Right lobe of liver (tissue), 6 donors: ENCODE results near the gene ANKRD23. TPM values are rescaled to one million over a fixed set of nuclear protein-coding genes. Genes with fewer than 3 reads are reported as not detected.

Experiments
- ATAC-seq, 4 donors: fragments of 200-7000 bp; cut with Tn5 transposase; one replicate each; pipeline ENCODE4 v1.9.1; 2020; ENCODE audit warnings: mild to moderate bottlenecking in 4 of 4, moderate library complexity in 4 of 4
- DNase-seq, 3 donors: peaks; one replicate each; pipeline ENCODE4 v3.0.0-alpha.2; 2020
- H3K27ac ChIP-seq, 3 donors: fragments of 200-600 bp; one replicate each; pipeline ENCODE4 v1.8.0; 2022
- H3K27me3 ChIP-seq, 2 donors: fragments of 200-600 bp; one replicate each; pipeline ENCODE4 v1.8.0; 2022
- H3K36me3 ChIP-seq, 4 donors: fragments of 200-600 bp; sonication (generic) in 1 of 4; one replicate each; pipeline versions ENCODE4 v1.5.1 to v1.8.0; 2017 to 2022; ENCODE audit warnings: control low read depth in 1 of 4
- H3K4me1 ChIP-seq, 4 donors: fragments of 200-600 bp; sonication (generic) in 1 of 4; one replicate each; pipeline versions ENCODE4 v1.5.1 to v1.8.0; 2017 to 2022; ENCODE audit warnings: control low read depth in 1 of 4
- H3K4me3 ChIP-seq, 3 donors: fragments of 200-600 bp; one replicate each; pipeline ENCODE4 v1.8.0; 2022
- H3K9me3 ChIP-seq, 4 donors: fragments of 200-600 bp; sonication (generic) in 1 of 4; one replicate each; pipeline versions ENCODE4 v1.5.1 to v1.8.0; 2017 to 2022; ENCODE audit warnings: control low read depth in 1 of 4
- CTCF ChIP-seq, 4 donors: fragments of 200-600 bp in 3 of 4; fragments of 450-650 bp in 1 of 4; IDR thresholded peaks; one replicate each; pipeline versions ENCODE4 v1.5.1 to v1.8.0; 2016 to 2022; ENCODE audit warnings: antibody characterized with exemption in 4 of 4, mild to moderate bottlenecking in 2 of 4
- POLR2A ChIP-seq: fragments of 450-650 bp; IDR thresholded peaks from one replicate; pipeline ENCODE4 v1.6.1; 2017; ENCODE audit warnings: antibody characterized with exemption, mild to moderate bottlenecking
- WGBS: methylation state at CpG from one replicate; pipeline ENCODE4 v1.1.6; 2018; ENCODE audit warnings: low coverage, low lambda C conversion rate; ENCODE audit not compliant: insufficient coverage; ENCODE audit errors: missing lambda C conversion rate; 5-methylcytosine and 5-hydroxymethylcytosine counted together
- intact Hi-C, 2 donors: fragments of 100-400 bp; cut with DNase I; formaldehyde crosslinking; loops; one replicate each; pipeline versions ENCODE4 v1.11.2 to v1.14.1; 2022
- total RNA-seq, 6 experiments: library from RNA; depleted of rRNA in 2 of 6; stranded (reverse); fragments of >200 nt in 2 of 6; fragmentation: NEBNext Ultra II Directional in 3 of 6; extraction: Animal tissue kit (Norgen Biotek cat#: 25700) in 3 of 6; gene quantifications; one replicate each; pipeline versions ENCODE4 v1.1.0 to v1.2.4, GENCODE V29; 2016 to 2023
- donor health status: DM: no; HTN: yes; CAD: no.
- donor health status: DM: no; HTN: no; CAD: no.
- donor health status: DM: no; HTN: no; CAD: no.
- donor health status: DM: no; HTN: yes; CAD: no.
- donor health status: DM: no; HTN: yes; CAD: no.

ANKRD23 gene
- total RNA-seq, 6 experiments from 2014 or later = 0.98 to 4.0 (median 2.7) TPM

- no peak overlapping the region for H3K27ac ChIP-seq
- H3K27me3 ChIP-seq = no peaks in the 10 kb centered on the region
- ATAC-seq (peak; percentile 42 to 66 (median 50)), DNase-seq (peak in 1 of 3 donors; percentile 66)
- H3K36me3 ChIP-seq = peaks cover 0 to 10% (median 3%) of the 10 kb centered on the region in 4 donors
- TF ChIP-seq CTCF (IDR thresholded peaks at IDR 0.05) = no peak
- TF ChIP-seq POLR2A = no peak
- H3K4me3 ChIP-seq = no peak overlapping the region
- H3K9me3 ChIP-seq = no peaks in the 10 kb centered on the region
- peaks cover 0 to under 1% (median 0%) of the 10 kb centered on the region in 4 donors for H3K4me1 ChIP-seq
- intact Hi-C loops = no loop called here
- WGBS = 40% methylated on average over 1 of the region's 42 CpGs
Observed at GRCh38 chr2:96839293-96839874, 4.4 kb downstream of the ANKRD23 start.

- Histone ChIP-seq H3K27ac (no peak overlapping the region), H3K36me3 (peaks cover 0 to 10% (median 3%) of the 10 kb centered on the region in 4 donors), H3K4me3 (no peak overlapping the region), H3K4me1 (peaks cover 0 to 8% (median 2%) of the 10 kb centered on the region in 4 donors), H3K27me3 (no peaks in the 10 kb centered on the region), H3K9me3 (no peaks in the 10 kb centered on the region)
- ATAC-seq (peak in 1 of 4 donors; percentile 3), DNase-seq (peak in 1 of 3 donors; percentile 43)
- TF ChIP-seq CTCF (IDR thresholded peaks at IDR 0.05) = no peak
- no peak for TF ChIP-seq POLR2A
- no CpG with 5 or more reads among the region's 23 CpGs for WGBS
- intact Hi-C loops = no loop called here
Observed at GRCh38 chr2:96838345-96839292, 5.2 kb downstream of the ANKRD23 start.

GRCh38 chr2:96837575-96837974 is 6.2 kb downstream of the ANKRD23 start:
- TF ChIP-seq POLR2A (no peak), CTCF (IDR thresholded peaks at IDR 0.05) (no peak)
- 100% methylated on average over 1 of the region's 9 CpGs for WGBS
- Histone ChIP-seq H3K36me3 (peaks cover 0 to 10% (median 4%) of the 10 kb centered on the region in 4 donors), H3K9me3 (no peaks in the 10 kb centered on the region), H3K4me3 (no peak overlapping the region), H3K4me1 (peaks cover 0 to 17% (median 6%) of the 10 kb centered on the region in 4 donors), H3K27ac (no peak overlapping the region), H3K27me3 (no peaks in the 10 kb centered on the region)
- no peak for ATAC-seq
- DNase-seq = no peak
- intact Hi-C loops = no loop called here

- DNase-seq = no peak
- Histone ChIP-seq H3K27me3 (no peaks in the 10 kb centered on the region), H3K27ac (no peak overlapping the region), H3K4me3 (no peak overlapping the region), H3K9me3 (no peaks in the 10 kb centered on the region), H3K4me1 (peaks cover 0 to 34% (median 18%) of the 10 kb centered on the region in 4 donors), H3K36me3 (peaks cover 0 to 17% (median 6%) of the 10 kb centered on the region in 4 donors)
- intact Hi-C loops = no loop called here
- ATAC-seq = no peak
- 77% methylated on average over 4 of the region's 4 CpGs for WGBS
- TF ChIP-seq POLR2A (no peak), CTCF (IDR thresholded peaks at IDR 0.05) (no peak)
Observed at GRCh38 chr2:96835830-96836229, 8.0 kb downstream of the ANKRD23 start.
